IMR-90 (cell line): ENCODE results near the gene ERMAP. TPM values are rescaled to one million over a fixed set of nuclear protein-coding genes. Genes with fewer than 3 reads are reported as not detected.

Experiments used
- ATAC-seq: fragments of 200-7000 bp; cut with Tn5 transposase; 2 replicates; pipeline ENCODE4 v1.9.1; 2020; ENCODE audit warnings: low read depth, mild to moderate bottlenecking, moderate library complexity
- BruUV-seq: library from RNA; stranded (reverse); fragments of 400-500 nt; replicated peaks from 2 replicates; lab custom pipeline; 2021; lab: Mats Ljungman, UMichigan
- CTCF ChIA-PET: fragments of 300-600 bp; formaldehyde crosslinking; extraction: SDS; loops from one replicate; lab custom pipeline; 2021; ENCODE audit warnings: antibody characterized with exemption; lab: Yijun Ruan, JAX
- POLR2A ChIA-PET: fragments of 300-600 bp; sonication (Branson Sonifier 250); formaldehyde crosslinking; loops from one replicate; lab custom pipeline; 2022; ENCODE audit warnings: antibody characterized with exemption; ENCODE audit not compliant: unreplicated experiment; lab: Charles Lee
- DNase-seq: peaks from one replicate; pipeline ENCODE4 v3.0.0; 2013
- H2AFZ ChIP-seq: replicated peaks from 2 replicates; pipeline ENCODE3; 2013; ENCODE audit warnings: low read length, mild to moderate bottlenecking; ENCODE audit not compliant: poor library complexity
- H2AK5ac ChIP-seq: 2 replicates; pipeline ENCODE4 v1.6.1; 2013; ENCODE audit warnings: low read depth, low read length, inconsistent platforms
- H2AK9ac ChIP-seq: replicated peaks from 2 replicates; pipeline ENCODE3; 2013; ENCODE audit warnings: mild to moderate bottlenecking, low read depth, low read length, moderate library complexity; ENCODE audit not compliant: poor library complexity
- H2BK120ac ChIP-seq: 2 replicates; pipeline ENCODE4 v1.6.1; 2013; ENCODE audit warnings: low read depth, low read length, inconsistent platforms
- H2BK15ac ChIP-seq: 3 replicates; pipeline ENCODE4 v1.6.1; 2013; ENCODE audit warnings: low read depth, low read length, inconsistent platforms
- H2BK20ac ChIP-seq: 2 replicates; pipeline ENCODE4 v1.6.1; 2013; ENCODE audit warnings: low read depth, mild to moderate bottlenecking, inconsistent platforms, low read length, moderate library complexity
- H2BK5ac ChIP-seq: 2 replicates; pipeline ENCODE4 v1.6.1; 2013; ENCODE audit warnings: mild to moderate bottlenecking, low read depth, low read length, inconsistent platforms; ENCODE audit not compliant: poor library complexity, severe bottlenecking
- H3K14ac ChIP-seq: replicated peaks from 2 replicates; pipeline ENCODE4 v1.6.1; 2013; ENCODE audit warnings: low read depth, low read length, inconsistent platforms
- H3K18ac ChIP-seq: 2 replicates; pipeline ENCODE4 v1.6.1; 2013; ENCODE audit warnings: low read depth, low read length, control low read depth
- H3K23ac ChIP-seq: 2 replicates; pipeline ENCODE4 v1.6.1; 2013; ENCODE audit warnings: low read depth, low read length, inconsistent platforms
- H3K27ac ChIP-seq: 2 replicates; pipeline ENCODE4 v1.5.1; 2013; ENCODE audit warnings: mild to moderate bottlenecking, control low read depth, low read length; ENCODE audit not compliant: insufficient read depth
- H3K27me3 ChIP-seq: 2 replicates; pipeline ENCODE4 v1.6.1; 2013; ENCODE audit warnings: low read length; ENCODE audit not compliant: control insufficient read depth, insufficient read depth
- H3K36me3 ChIP-seq: 2 replicates; pipeline ENCODE4 v1.6.1; 2013; ENCODE audit warnings: low read length, mixed read lengths; ENCODE audit not compliant: control insufficient read depth, insufficient read depth
- H3K4ac ChIP-seq: 2 replicates; pipeline ENCODE4 v1.6.1; 2013; ENCODE audit warnings: low read depth, low read length, inconsistent platforms
- H3K4me1 ChIP-seq: 2 replicates; pipeline ENCODE4 v1.6.1; 2013; ENCODE audit warnings: low read length, mixed read lengths; ENCODE audit not compliant: control insufficient read depth, insufficient read depth
- H3K4me2 ChIP-seq: 2 replicates; pipeline ENCODE4 v1.6.1; 2013; ENCODE audit warnings: low read depth, mild to moderate bottlenecking, control low read depth, low read length, moderate library complexity
- H3K4me3 ChIP-seq: 2 replicates; pipeline ENCODE4 v1.5.1; 2013; ENCODE audit warnings: low read depth, mild to moderate bottlenecking, control low read depth, low read length, moderate library complexity; ENCODE audit not compliant: insufficient read depth
- H3K56ac ChIP-seq: 2 replicates; pipeline ENCODE4 v1.6.1; 2013; ENCODE audit warnings: low read length, inconsistent platforms; ENCODE audit not compliant: insufficient read depth; ENCODE audit errors: extremely low read depth
- H3K79me1 ChIP-seq, 2 experiments: 2 replicates each; pipeline ENCODE4 v1.6.1; 2013; ENCODE audit warnings: low read length in 2 of 2, inconsistent platforms in 1 of 2, low read depth in 1 of 2
- H3K9ac ChIP-seq: 2 replicates; pipeline ENCODE4 v1.6.1; 2013; ENCODE audit warnings: low read depth, low read length, control low read depth
- H3K9me1 ChIP-seq: 2 replicates; pipeline ENCODE4 v1.6.1; 2013; ENCODE audit warnings: low read length, inconsistent platforms; ENCODE audit not compliant: insufficient read depth
- H3K9me3 ChIP-seq: 2 replicates; pipeline ENCODE4 v1.6.1; 2013; ENCODE audit warnings: low read length; ENCODE audit not compliant: control insufficient read depth, insufficient read depth
- H4K20me1 ChIP-seq: 2 replicates; pipeline ENCODE4 v1.6.1; 2013; ENCODE audit warnings: low read length, inconsistent platforms; ENCODE audit not compliant: insufficient read depth
- H4K5ac ChIP-seq: 2 replicates; pipeline ENCODE4 v1.6.1; 2013; ENCODE audit warnings: mild to moderate bottlenecking, low read depth, low read length, control low read depth
- H4K8ac ChIP-seq, 2 experiments: 2 replicates each; pipeline ENCODE4 v1.6.1; 2013; ENCODE audit warnings: low read depth in 2 of 2, low read length in 2 of 2, control low read depth in 1 of 2, inconsistent platforms in 1 of 2
- H4K91ac ChIP-seq: 2 replicates; pipeline ENCODE4 v1.6.1; 2013; ENCODE audit warnings: low read depth, low read length, inconsistent platforms; ENCODE audit not compliant: insufficient read depth
- CTCF ChIP-seq: conservative IDR thresholded peaks from 2 replicates; pipeline ENCODE4 v1.5.1; 2012; ENCODE audit warnings: mild to moderate bottlenecking, low read depth, low read length, improper control_type of control experiment
- POLR2A ChIP-seq: IDR thresholded peaks from 2 replicates; pipeline ENCODE4 v1.6.1; 2012; ENCODE audit warnings: mild to moderate bottlenecking, low read depth, low read length
- WGBS, 2 experiments: methylation state at CpG; one replicate each; pipeline versions ENCODE4 v1.1.5 to v1.1.7; 2013; ENCODE audit warnings: missing lambda C conversion rate in 2 of 2; ENCODE audit not compliant: insufficient read length in 1 of 2; ENCODE audit errors: extremely low coverage in 2 of 2; 5-methylcytosine and 5-hydroxymethylcytosine counted together
- dilution Hi-C: fragments of 300-500 bp; cut with HindIII; formaldehyde crosslinking; loops from one replicate; pipeline ENCODE4 v1.14.3; 2018; ENCODE audit warnings: low sequenced_read_pairs; ENCODE audit not compliant: unreplicated experiment
- in situ Hi-C: fragments of 300-500 bp; cut with MboI; formaldehyde crosslinking; loops from 3 replicates; pipeline ENCODE4 v1.14.3; 2019; ENCODE audit warnings: low sequenced_read_pairs, inconsistent platforms, mixed read lengths
- intact Hi-C: fragments of 100-400 bp; cut with micrococcal nuclease; formaldehyde crosslinking; loops from 2 replicates; pipeline ENCODE4 v1.10.0; 2022
- polyA plus RNA-seq, 3 experiments: library from polyadenylated mRNA; depleted of rRNA; stranded (reverse); fragments of >200 nt; gene quantifications; 2 replicates each; pipeline ENCODE4 v1.2.3, GENCODE V29; 2012; ENCODE audit warnings: low replicate concordance in 1 of 3
- total RNA-seq: library from RNA; depleted of rRNA; stranded (reverse); fragments of >200 nt; gene quantifications from 2 replicates; pipeline ENCODE4 v1.2.3, GENCODE V29; 2012
- TF ChIP-seq, protein P1 (sequence below): fragments of 150-350 bp; IDR thresholded peaks from 2 replicates; pipeline ENCODE4 v1.6.1; 2016; ENCODE audit warnings: low read depth, mild to moderate bottlenecking, low read length, moderate library complexity, borderline replicate concordance
- TF ChIP-seq, protein P2 (sequence below): fragments of 150-350 bp; IDR thresholded peaks from 2 replicates; pipeline ENCODE4 v1.6.1; 2017; ENCODE audit warnings: mild to moderate bottlenecking, antibody characterized with exemption, low read length, low read depth

ERMAP gene
- total and polyA plus RNA-seq, 2 of the 4 experiments (the other 2 are of a cell fraction) = 5.0 to 7.2 TPM

GRCh38 chr1:42848823-42849537 is 32.1 kb downstream of the ERMAP start:
- Histone ChIP-seq H3K4me2 (no peak overlapping the region), H4K8ac (no peak overlapping the region), H3K14ac (no peak overlapping the region), H4K91ac (no peak overlapping the region), H3K56ac (no peak overlapping the region), H3K4me1 (peaks cover 6% of the 10 kb centered on the region), H3K4ac (no peak overlapping the region), H3K9ac (no peak overlapping the region), H3K36me3 (peaks cover 15% of the 10 kb centered on the region), H2AFZ (no peak overlapping the region), H3K27me3 (no peaks in the 10 kb centered on the region), H2BK20ac (no peak overlapping the region), H3K79me1 (peaks cover 18 to 33% of the 10 kb centered on the region in 2 experiments), H3K27ac (no peak overlapping the region), H2AK5ac (no peak overlapping the region), H3K9me1 (peaks cover 15% of the 10 kb centered on the region), H4K5ac (no peak overlapping the region), H2BK120ac (no peak overlapping the region), H3K18ac (no peak overlapping the region), H2BK15ac (no peak overlapping the region), H3K23ac (no peak overlapping the region), H2AK9ac (no peak overlapping the region), H3K9me3 (peaks cover 11% of the 10 kb centered on the region), H2BK5ac (no peak overlapping the region), H4K20me1 (no peaks in the 10 kb centered on the region), H3K4me3 (no peak overlapping the region)
- no peak for ATAC-seq
- dilution Hi-C loops (no loop called here), intact Hi-C loops (loop anchor here (10.0 kb wide), 1 partner anchor 164 kb away; the partner anchor contains the start of gene YBX1), in situ Hi-C loops (no loop called here)
- DNase-seq = no peak
- ChIA-PET POLR2A (no interaction called here), CTCF (no interaction called here)
- TF ChIP-seq POLR2A (no peak), CTCF (no peak)
- TF ChIP-seq, protein P1, sequence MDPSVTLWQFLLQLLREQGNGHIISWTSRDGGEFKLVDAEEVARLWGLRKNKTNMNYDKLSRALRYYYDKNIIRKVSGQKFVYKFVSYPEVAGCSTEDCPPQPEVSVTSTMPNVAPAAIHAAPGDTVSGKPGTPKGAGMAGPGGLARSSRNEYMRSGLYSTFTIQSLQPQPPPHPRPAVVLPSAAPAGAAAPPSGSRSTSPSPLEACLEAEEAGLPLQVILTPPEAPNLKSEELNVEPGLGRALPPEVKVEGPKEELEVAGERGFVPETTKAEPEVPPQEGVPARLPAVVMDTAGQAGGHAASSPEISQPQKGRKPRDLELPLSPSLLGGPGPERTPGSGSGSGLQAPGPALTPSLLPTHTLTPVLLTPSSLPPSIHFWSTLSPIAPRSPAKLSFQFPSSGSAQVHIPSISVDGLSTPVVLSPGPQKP = no peak
- TF ChIP-seq, protein P2, sequence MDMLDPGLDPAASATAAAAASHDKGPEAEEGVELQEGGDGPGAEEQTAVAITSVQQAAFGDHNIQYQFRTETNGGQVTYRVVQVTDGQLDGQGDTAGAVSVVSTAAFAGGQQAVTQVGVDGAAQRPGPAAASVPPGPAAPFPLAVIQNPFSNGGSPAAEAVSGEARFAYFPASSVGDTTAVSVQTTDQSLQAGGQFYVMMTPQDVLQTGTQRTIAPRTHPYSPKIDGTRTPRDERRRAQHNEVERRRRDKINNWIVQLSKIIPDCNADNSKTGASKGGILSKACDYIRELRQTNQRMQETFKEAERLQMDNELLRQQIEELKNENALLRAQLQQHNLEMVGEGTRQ = no peak
- no CpG with 5 or more reads among the region's 2 CpGs for WGBS, 2 experiments
- no TSS peak for BruUV-seq
